ENCODE results near the gene ACSL3. TPM values are rescaled to one million over a fixed set of nuclear protein-coding genes. Genes with fewer than 3 reads are reported as not detected.
"Not testable (repeated sequence)": the region's sequence is repeated elsewhere in the genome, so short reads cannot be mapped to it uniquely, and the experiment has no call there.

The ACSL3 gene
- total RNA-seq, 2 experiments from 2014 or later: 64.0 to 66.2 TPM

GRCh38 chr2:222969491-222969890, 108.7 kb downstream of the ACSL3 start:
- no peaks in the 10 kb centered on the region for H3K36me3 Mint-ChIP-seq
- DNase-seq: no peak
- H3K27ac Mint-ChIP-seq: no peak overlapping the region
- no peaks in the 10 kb centered on the region for H3K9me3 Mint-ChIP-seq
- H3K4me1 Mint-ChIP-seq: no peaks in the 10 kb centered on the region
- H3K4me3 Mint-ChIP-seq: no peak overlapping the region
- no peaks in the 10 kb centered on the region for H3K27me3 Mint-ChIP-seq

- Mint-ChIP-seq H3K9me3 (no peaks in the 10 kb centered on the region), H3K27me3 (peaks cover 5% of the 10 kb centered on the region), H3K27ac (no peak overlapping the region), H3K4me3 (no peak overlapping the region), H3K4me1 (no peaks in the 10 kb centered on the region), H3K36me3 (no peaks in the 10 kb centered on the region)
- no peak for DNase-seq
Measured at GRCh38 chr2:222972420-222972819, 111.6 kb downstream of the ACSL3 start.

GRCh38 chr2:222973237-222973636, 112.4 kb downstream of the ACSL3 start:
- peaks cover 5% of the 10 kb centered on the region for H3K27me3 Mint-ChIP-seq
- no peaks in the 10 kb centered on the region for H3K9me3 Mint-ChIP-seq
- H3K36me3 Mint-ChIP-seq: no peaks in the 10 kb centered on the region
- H3K4me1 Mint-ChIP-seq: no peaks in the 10 kb centered on the region
- H3K4me3 Mint-ChIP-seq: no peak overlapping the region
- no peak for DNase-seq
- no peak overlapping the region for H3K27ac Mint-ChIP-seq

- Mint-ChIP-seq H3K4me3 (no peak overlapping the region), H3K4me1 (no peaks in the 10 kb centered on the region), H3K27me3 (peaks cover 7% of the 10 kb centered on the region), H3K9me3 (no peaks in the 10 kb centered on the region), H3K36me3 (no peaks in the 10 kb centered on the region), H3K27ac (no peak overlapping the region)
- no peak for DNase-seq
Measured at GRCh38 chr2:222973733-222974132, 112.9 kb downstream of the ACSL3 start.

- no peak for DNase-seq
Measured at GRCh38 chr2:222976521-222977061, 115.8 kb downstream of the ACSL3 start.

GRCh38 chr2:222977121-222977520, 116.3 kb downstream of the ACSL3 start:
- no peaks in the 10 kb centered on the region for H3K36me3 Mint-ChIP-seq
- H3K9me3 Mint-ChIP-seq: no peaks in the 10 kb centered on the region
- peaks cover 26% of the 10 kb centered on the region for H3K27me3 Mint-ChIP-seq
- no peak for DNase-seq
- no peak overlapping the region for H3K27ac Mint-ChIP-seq
- H3K4me3 Mint-ChIP-seq: no peak overlapping the region
- no peaks in the 10 kb centered on the region for H3K4me1 Mint-ChIP-seq

More at GRCh38 chr2:222976521-222977061, 115.8 kb downstream of the ACSL3 start:
- Mint-ChIP-seq H3K4me1 (no peaks in the 10 kb centered on the region), H3K27ac (no peak overlapping the region), H3K36me3 (no peaks in the 10 kb centered on the region), H3K27me3 (peaks cover 22% of the 10 kb centered on the region), H3K9me3 (no peaks in the 10 kb centered on the region), H3K4me3 (no peak overlapping the region)

- Mint-ChIP-seq H3K27ac (no peak overlapping the region), H3K4me1 (peaks cover 4% of the 10 kb centered on the region), H3K9me3 (no peaks in the 10 kb centered on the region), H3K27me3 (peaks cover 36% of the 10 kb centered on the region), H3K4me3 (no peak overlapping the region), H3K36me3 (no peaks in the 10 kb centered on the region)
- no peak for DNase-seq
Measured at GRCh38 chr2:222978850-222979249, 118.0 kb downstream of the ACSL3 start.

- Mint-ChIP-seq H3K27ac (no peak overlapping the region), H3K36me3 (no peaks in the 10 kb centered on the region), H3K4me3 (no peak overlapping the region), H3K4me1 (peaks cover 4% of the 10 kb centered on the region), H3K9me3 (no peaks in the 10 kb centered on the region), H3K27me3 (peaks cover 39% of the 10 kb centered on the region)
- no peak for DNase-seq
Measured at GRCh38 chr2:222979484-222979883, 118.6 kb downstream of the ACSL3 start.

GRCh38 chr2:222982010-222982908, 121.4 kb downstream of the ACSL3 start:
- Mint-ChIP-seq H3K4me3 (no peak overlapping the region), H3K27me3 (peaks cover 52% of the 10 kb centered on the region), H3K4me1 (peaks cover 4% of the 10 kb centered on the region), H3K9me3 (peaks cover 2% of the 10 kb centered on the region), H3K27ac (no peak overlapping the region), H3K36me3 (no peaks in the 10 kb centered on the region)
- no peak for DNase-seq

GRCh38 chr2:222982909-222983265, 122.1 kb downstream of the ACSL3 start:
- Mint-ChIP-seq H3K36me3 (no peaks in the 10 kb centered on the region), H3K4me1 (peaks cover 4% of the 10 kb centered on the region), H3K9me3 (peaks cover 6% of the 10 kb centered on the region), H3K27ac (no peak overlapping the region), H3K27me3 (peaks cover 53% of the 10 kb centered on the region), H3K4me3 (no peak overlapping the region)
- DNase-seq: no peak

GRCh38 chr2:222984908-222985307, 124.1 kb downstream of the ACSL3 start:
- peaks cover 48% of the 10 kb centered on the region for H3K27me3 Mint-ChIP-seq

GRCh38 chr2:222989431-222989830, 128.6 kb downstream of the ACSL3 start:
- Mint-ChIP-seq H3K9me3 (peaks cover 9% of the 10 kb centered on the region), H3K36me3 (no peaks in the 10 kb centered on the region), H3K4me1 (no peaks in the 10 kb centered on the region), H3K27ac (no peak overlapping the region), H3K27me3 (peaks cover 36% of the 10 kb centered on the region), H3K4me3 (no peak overlapping the region)
- no peak for DNase-seq

More at GRCh38 chr2:222984908-222985307, 124.1 kb downstream of the ACSL3 start:
- H3K4me1 Mint-ChIP-seq: peaks cover 4% of the 10 kb centered on the region
- H3K9me3 Mint-ChIP-seq: peaks cover 8% of the 10 kb centered on the region
- no peak overlapping the region for H3K27ac Mint-ChIP-seq
- H3K4me3 Mint-ChIP-seq: no peak overlapping the region
- no peaks in the 10 kb centered on the region for H3K36me3 Mint-ChIP-seq
- no peak for DNase-seq

GRCh38 chr2:222990206-222990605, 129.4 kb downstream of the ACSL3 start:
- not testable (repeated sequence) for DNase-seq, H3K27ac Mint-ChIP-seq, H3K4me3 Mint-ChIP-seq, H3K4me1 Mint-ChIP-seq, H3K36me3 Mint-ChIP-seq, H3K9me3 Mint-ChIP-seq
- H3K27me3 Mint-ChIP-seq: peaks cover 31% of the 10 kb centered on the region

- no peak for DNase-seq
- Mint-ChIP-seq H3K4me3 (no peak overlapping the region), H3K27me3 (peaks cover 19% of the 10 kb centered on the region), H3K4me1 (no peaks in the 10 kb centered on the region), H3K36me3 (no peaks in the 10 kb centered on the region), H3K27ac (no peak overlapping the region), H3K9me3 (peaks cover 8% of the 10 kb centered on the region)
Measured at GRCh38 chr2:222992137-222992536, 131.3 kb downstream of the ACSL3 start.
